Panc1 (cell line): Measurements from ENCODE around the gene AGBL2. TPM values are rescaled to one million over a fixed set of nuclear protein-coding genes. Genes with fewer than 3 reads are reported as not detected.

ENCODE experiments used
- ATAC-seq: fragments of 200-7000 bp; cut with Tn5 transposase; 2 replicates; pipeline ENCODE4 v1.9.1; 2020; ENCODE audit warnings: mild to moderate bottlenecking, moderate library complexity
- BruUV-seq: library from RNA; stranded (reverse); fragments of 400-500 nt; replicated peaks from 2 replicates; lab custom pipeline; 2021; lab: Mats Ljungman, UMichigan
- CTCF ChIA-PET: fragments of 300-600 bp; sonication (Branson Sonifier 250); formaldehyde crosslinking; loops from one replicate; lab custom pipeline; 2022; ENCODE audit warnings: antibody characterized with exemption; lab: Charles Lee
- POLR2A ChIA-PET: fragments of 300-600 bp; sonication (Branson Sonifier 250); formaldehyde crosslinking; loops from one replicate; lab custom pipeline; 2022; ENCODE audit warnings: antibody characterized with exemption; lab: Charles Lee
- DNase-seq: peaks from one replicate; pipeline ENCODE4 v3.0.0-alpha.2; 2010; ENCODE audit warnings: low read depth, low spot score
- H3K27ac ChIP-seq: 2 replicates; pipeline ENCODE4 v1.5.1; 2011; ENCODE audit warnings: mild to moderate bottlenecking, low read length, inconsistent platforms
- H3K27me3 ChIP-seq: fragments of 200-500 bp; sonication (Bioruptor generic); 2 replicates; pipeline ENCODE4 v1.6.0; 2014; ENCODE audit warnings: low read length, inconsistent platforms; ENCODE audit not compliant: control insufficient read depth, insufficient read depth
- H3K36me3 ChIP-seq: fragments of 200-500 bp; sonication (Bioruptor generic); 2 replicates; pipeline ENCODE4 v1.5.1; 2014; ENCODE audit warnings: inconsistent platforms, mild to moderate bottlenecking, low read length, moderate library complexity; ENCODE audit not compliant: control insufficient read depth, insufficient read depth
- H3K4me1 ChIP-seq: 2 replicates; pipeline ENCODE4 v1.5.1; 2011; ENCODE audit warnings: inconsistent platforms, mild to moderate bottlenecking, low read length, moderate library complexity; ENCODE audit not compliant: control insufficient read depth, insufficient read depth
- H3K4me3 ChIP-seq, 2 experiments: 2 replicates each; pipeline ENCODE4 v1.5.1; 2011 to 2012; ENCODE audit warnings: low read depth in 2 of 2, low read length in 2 of 2, mild to moderate bottlenecking in 2 of 2, inconsistent platforms in 1 of 2, moderate library complexity in 1 of 2
- H3K9me3 ChIP-seq: fragments of 200-500 bp; sonication (Bioruptor generic); 2 replicates; pipeline ENCODE4 v1.5.1; 2014; ENCODE audit warnings: low read depth, mild to moderate bottlenecking, inconsistent platforms, low read length, moderate library complexity; ENCODE audit not compliant: control insufficient read depth, insufficient read depth
- POLR2AphosphoS5 ChIP-seq: IDR thresholded peaks from 2 replicates; pipeline ENCODE4 v1.6.1; 2012; ENCODE audit warnings: mild to moderate bottlenecking, low read depth, low read length, moderate library complexity
- SIN3A ChIP-seq: IDR thresholded peaks from 2 replicates; pipeline ENCODE4 v1.6.1; 2012; ENCODE audit warnings: low read depth, mild to moderate bottlenecking, low read length, moderate library complexity, borderline replicate concordance; ENCODE audit not compliant: insufficient read depth
- TCF7L2 ChIP-seq: IDR thresholded peaks from 2 replicates; pipeline ENCODE4 v1.6.1; 2011; ENCODE audit warnings: mild to moderate bottlenecking, low read depth, low read length, inconsistent platforms
- in situ Hi-C: cut with HindIII; loops from 2 replicates; pipeline ENCODE4 v1.10.0; 2016; ENCODE audit warnings: low sequenced_read_pairs, low pct_unique_long_range_greater_than_20kb
- intact Hi-C: fragments of 100-400 bp; cut with micrococcal nuclease; formaldehyde crosslinking; loops from one replicate; pipeline ENCODE4 v1.10.0; 2022; ENCODE audit not compliant: unreplicated experiment
- total RNA-seq: library from RNA; stranded (reverse); gene quantifications from one replicate; pipeline ENCODE4 v1.2.1, GENCODE V29; 2021; ENCODE audit not compliant: unreplicated experiment
- TF ChIP-seq, protein P1 (sequence below): fragments of 450-650 bp; IDR thresholded peaks from 2 replicates; pipeline ENCODE4 v1.5.1; 2017; ENCODE audit warnings: mild to moderate bottlenecking
- TF ChIP-seq, protein P2 (sequence below), 2 experiments: IDR thresholded peaks; 2 replicates each; pipeline ENCODE4 v1.6.1; 2011 to 2012; ENCODE audit warnings: low read depth in 2 of 2, control low read depth in 1 of 2, low read length in 1 of 2, mild to moderate bottlenecking in 1 of 2, moderate library complexity in 1 of 2; ENCODE audit not compliant: insufficient read depth in 1 of 2

Gene AGBL2
- total RNA-seq, 1 experiment from 2014 or later: 6.8 TPM

DNA sequence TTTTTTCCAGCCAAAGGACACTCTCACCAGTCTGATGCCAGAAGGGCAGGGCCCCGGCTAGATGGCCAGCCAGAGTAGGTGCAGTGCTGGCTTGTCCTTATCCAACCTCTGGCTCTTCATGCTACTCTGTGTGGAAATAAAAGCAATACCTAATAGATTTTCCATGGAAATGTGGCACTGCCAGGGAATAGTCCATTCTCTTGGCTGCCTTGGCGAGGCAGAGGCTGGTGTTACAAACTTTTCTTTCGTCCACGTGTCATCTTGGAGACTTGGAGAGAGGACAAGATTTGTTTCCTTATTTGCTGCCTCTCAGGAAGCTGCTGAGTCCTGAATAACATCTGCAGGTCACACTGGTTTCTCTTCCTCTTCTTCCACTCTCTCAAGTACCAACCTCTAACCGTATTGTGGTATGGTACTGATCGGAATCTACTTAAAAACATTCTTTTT lies 103.8 kb downstream of the AGBL2 start:
- no peak overlapping the region for H3K4me3 ChIP-seq
- H3K9me3 ChIP-seq: no peaks in the 10 kb centered on the region
- CTCF ChIA-PET: no interaction called here
- POLR2A ChIA-PET: no interaction called here
- H3K27ac ChIP-seq: no peak overlapping the region
- in situ Hi-C loops: no loop called here
- no peaks in the 10 kb centered on the region for H3K4me1 ChIP-seq
- DNase-seq: no peak
- no peaks in the 10 kb centered on the region for H3K36me3 ChIP-seq
- no peaks in the 10 kb centered on the region for H3K27me3 ChIP-seq
- TF ChIP-seq, protein P1, sequence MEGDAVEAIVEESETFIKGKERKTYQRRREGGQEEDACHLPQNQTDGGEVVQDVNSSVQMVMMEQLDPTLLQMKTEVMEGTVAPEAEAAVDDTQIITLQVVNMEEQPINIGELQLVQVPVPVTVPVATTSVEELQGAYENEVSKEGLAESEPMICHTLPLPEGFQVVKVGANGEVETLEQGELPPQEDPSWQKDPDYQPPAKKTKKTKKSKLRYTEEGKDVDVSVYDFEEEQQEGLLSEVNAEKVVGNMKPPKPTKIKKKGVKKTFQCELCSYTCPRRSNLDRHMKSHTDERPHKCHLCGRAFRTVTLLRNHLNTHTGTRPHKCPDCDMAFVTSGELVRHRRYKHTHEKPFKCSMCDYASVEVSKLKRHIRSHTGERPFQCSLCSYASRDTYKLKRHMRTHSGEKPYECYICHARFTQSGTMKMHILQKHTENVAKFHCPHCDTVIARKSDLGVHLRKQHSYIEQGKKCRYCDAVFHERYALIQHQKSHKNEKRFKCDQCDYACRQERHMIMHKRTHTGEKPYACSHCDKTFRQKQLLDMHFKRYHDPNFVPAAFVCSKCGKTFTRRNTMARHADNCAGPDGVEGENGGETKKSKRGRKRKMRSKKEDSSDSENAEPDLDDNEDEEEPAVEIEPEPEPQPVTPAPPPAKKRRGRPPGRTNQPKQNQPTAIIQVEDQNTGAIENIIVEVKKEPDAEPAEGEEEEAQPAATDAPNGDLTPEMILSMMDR: no peak
- TF ChIP-seq POLR2AphosphoS5 (no peak), TCF7L2 (no peak), SIN3A (no peak)
- TF ChIP-seq, protein P2, sequence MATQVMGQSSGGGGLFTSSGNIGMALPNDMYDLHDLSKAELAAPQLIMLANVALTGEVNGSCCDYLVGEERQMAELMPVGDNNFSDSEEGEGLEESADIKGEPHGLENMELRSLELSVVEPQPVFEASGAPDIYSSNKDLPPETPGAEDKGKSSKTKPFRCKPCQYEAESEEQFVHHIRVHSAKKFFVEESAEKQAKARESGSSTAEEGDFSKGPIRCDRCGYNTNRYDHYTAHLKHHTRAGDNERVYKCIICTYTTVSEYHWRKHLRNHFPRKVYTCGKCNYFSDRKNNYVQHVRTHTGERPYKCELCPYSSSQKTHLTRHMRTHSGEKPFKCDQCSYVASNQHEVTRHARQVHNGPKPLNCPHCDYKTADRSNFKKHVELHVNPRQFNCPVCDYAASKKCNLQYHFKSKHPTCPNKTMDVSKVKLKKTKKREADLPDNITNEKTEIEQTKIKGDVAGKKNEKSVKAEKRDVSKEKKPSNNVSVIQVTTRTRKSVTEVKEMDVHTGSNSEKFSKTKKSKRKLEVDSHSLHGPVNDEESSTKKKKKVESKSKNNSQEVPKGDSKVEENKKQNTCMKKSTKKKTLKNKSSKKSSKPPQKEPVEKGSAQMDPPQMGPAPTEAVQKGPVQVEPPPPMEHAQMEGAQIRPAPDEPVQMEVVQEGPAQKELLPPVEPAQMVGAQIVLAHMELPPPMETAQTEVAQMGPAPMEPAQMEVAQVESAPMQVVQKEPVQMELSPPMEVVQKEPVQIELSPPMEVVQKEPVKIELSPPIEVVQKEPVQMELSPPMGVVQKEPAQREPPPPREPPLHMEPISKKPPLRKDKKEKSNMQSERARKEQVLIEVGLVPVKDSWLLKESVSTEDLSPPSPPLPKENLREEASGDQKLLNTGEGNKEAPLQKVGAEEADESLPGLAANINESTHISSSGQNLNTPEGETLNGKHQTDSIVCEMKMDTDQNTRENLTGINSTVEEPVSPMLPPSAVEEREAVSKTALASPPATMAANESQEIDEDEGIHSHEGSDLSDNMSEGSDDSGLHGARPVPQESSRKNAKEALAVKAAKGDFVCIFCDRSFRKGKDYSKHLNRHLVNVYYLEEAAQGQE (IDR thresholded peaks at IDR 0.05; ENCODE audit: insufficient read depth in 1 of 2, low read depth in 2 of 2, low read length in 1 of 2): no peak
- no TSS peak for BruUV-seq
- peak; percentile 45; the same call in 1 of the 2 replicates for ATAC-seq
- intact Hi-C loops: no loop called here

GRCh38 chr11:47609675-47610074 lies 105.5 kb downstream of the AGBL2 start:
- DNase-seq (no peak), ATAC-seq (no peak)
- TF ChIP-seq TCF7L2 (no peak), POLR2AphosphoS5 (no peak), SIN3A (no peak)
- TF ChIP-seq, protein P2 (IDR thresholded peaks at IDR 0.05; ENCODE audit: insufficient read depth in 1 of 2, low read depth in 2 of 2, low read length in 1 of 2): no peak
- TF ChIP-seq, protein P1: no peak
- Histone ChIP-seq H3K27me3 (no peaks in the 10 kb centered on the region), H3K4me3 (no peak overlapping the region), H3K36me3 (no peaks in the 10 kb centered on the region), H3K9me3 (no peaks in the 10 kb centered on the region), H3K4me1 (no peaks in the 10 kb centered on the region), H3K27ac (no peak overlapping the region)
- intact Hi-C loops (no loop called here), in situ Hi-C loops (no loop called here)
- BruUV-seq: no TSS peak
- POLR2A ChIA-PET: no interaction called here
- CTCF ChIA-PET: no interaction called here
